Ammon's horn (tissue), 1 donor: ENCODE data around the gene TTC21B.
A peak's percentile ranks its signal among the peaks of the same experiment; 100 is the strongest.
"Not testable (repeated sequence)": the region's sequence is repeated elsewhere in the genome, so short reads cannot be mapped to it uniquely, and the experiment has no call there.

ENCODE experiments used
- DNase-seq: peaks from one replicate; pipeline ENCODE4 v3.0.0-alpha.2; 2016; ENCODE audit warnings: low spot score

The TTC21B gene

GRCh38 chr2:165953655-165954606 is at the start of gene TTC21B:
TTC21B (minus strand) TSS chr2:165953776; CDS start chr2:165953705, 71 bp downstream.
- peak; percentile 96 for DNase-seq

- DNase-seq: no peak
Observed at GRCh38 chr2:166000401-166000800, 46.8 kb upstream of the TTC21B start.

GRCh38 chr2:165990846-165991245 is 37.3 kb upstream of the TTC21B start:
- no peak for DNase-seq

- DNase-seq: no peak
Observed at GRCh38 chr2:165989851-165990250, 36.3 kb upstream of the TTC21B start.

- DNase-seq: no peak
Observed at GRCh38 chr2:165985120-165985519, 31.5 kb upstream of the TTC21B start.

GRCh38 chr2:165972161-165972560 is 18.6 kb upstream of the TTC21B start:
- DNase-seq: not testable (repeated sequence)

- no peak for DNase-seq
Observed at GRCh38 chr2:165970663-165971062, 17.1 kb upstream of the TTC21B start.

- no peak for DNase-seq
Observed at GRCh38 chr2:165969227-165969626, 15.7 kb upstream of the TTC21B start.

- DNase-seq: no peak
Observed at GRCh38 chr2:165967746-165968145, 14.2 kb upstream of the TTC21B start.

GRCh38 chr2:165961818-165962217 is 8.2 kb upstream of the TTC21B start:
- DNase-seq: no peak

- DNase-seq: no peak
Observed at GRCh38 chr2:165959371-165959770, 5.8 kb upstream of the TTC21B start.

GRCh38 chr2:165958313-165958960 is 4.9 kb upstream of the TTC21B start:
- no peak for DNase-seq

- DNase-seq: no peak
Observed at GRCh38 chr2:165957030-165957675, 3.6 kb upstream of the TTC21B start.

GRCh38 chr2:165953306-165953654 is 296 bp downstream of the TTC21B start:
- no peak for DNase-seq

- no peak for DNase-seq
Observed at GRCh38 chr2:165952741-165953211, 800 bp downstream of the TTC21B start.

GRCh38 chr2:165952085-165952484 is 1.5 kb downstream of the TTC21B start:
- DNase-seq: no peak

GRCh38 chr2:165950438-165950837 is 3.1 kb downstream of the TTC21B start:
- no peak for DNase-seq

GRCh38 chr2:165941827-165942226 is 11.7 kb downstream of the TTC21B start:
- no peak for DNase-seq

GRCh38 chr2:165938237-165938636 is 15.3 kb downstream of the TTC21B start:
- no peak for DNase-seq

- no peak for DNase-seq
Observed at GRCh38 chr2:165933211-165933910, 20.2 kb downstream of the TTC21B start.

- DNase-seq: no peak
Observed at GRCh38 chr2:165927774-165928173, 25.8 kb downstream of the TTC21B start.

- DNase-seq: no peak
Observed at GRCh38 chr2:165927353-165927752, 26.2 kb downstream of the TTC21B start.
